CD4-positive, alpha-beta T cell treated with Interleukin-10 for 1 hour (primary cell): Measurements from ENCODE around the gene GATD1.
A peak's percentile ranks its signal among the peaks of the same experiment; 100 is the strongest.

ENCODE experiments used
- DNase-seq: peaks from one replicate; pipeline ENCODE4 v3.0.0-alpha.2; 2020

GATD1 gene

GRCh38 chr11:724778-725386 lies 52.4 kb downstream of the GATD1 start:
- DNase-seq: no peak

GRCh38 chr11:724049-724777 lies 53.1 kb downstream of the GATD1 start:
- DNase-seq: no peak

GRCh38 chr11:723120-723883 lies 54.0 kb downstream of the GATD1 start:
- DNase-seq: peak; percentile 75

- no peak for DNase-seq
Measured at GRCh38 chr11:722346-722811, 54.9 kb downstream of the GATD1 start.

GRCh38 chr11:721741-722345 lies 55.4 kb downstream of the GATD1 start:
- DNase-seq: peak; percentile 64

- DNase-seq: no peak
Measured at GRCh38 chr11:721247-721740, 56.0 kb downstream of the GATD1 start.

GRCh38 chr11:720642-721246 lies 56.5 kb downstream of the GATD1 start:
- peak; percentile 44 for DNase-seq

- DNase-seq: no peak
Measured at GRCh38 chr11:720017-720641, 57.2 kb downstream of the GATD1 start.

GRCh38 chr11:719214-720016 lies 57.9 kb downstream of the GATD1 start:
- DNase-seq: no peak
